ENCODE results near the gene NUDT7. TPM values are rescaled to one million over a fixed set of nuclear protein-coding genes. Genes with fewer than 3 reads are reported as not detected.

Gene NUDT7
- total and polyA plus RNA-seq, 12 donors, result 15.3 to 62.6 (median 33.4) TPM

- TF ChIP-seq POLR2A (IDR thresholded peaks at IDR 0.05), result no peak
- TF ChIP-seq, protein P1, sequence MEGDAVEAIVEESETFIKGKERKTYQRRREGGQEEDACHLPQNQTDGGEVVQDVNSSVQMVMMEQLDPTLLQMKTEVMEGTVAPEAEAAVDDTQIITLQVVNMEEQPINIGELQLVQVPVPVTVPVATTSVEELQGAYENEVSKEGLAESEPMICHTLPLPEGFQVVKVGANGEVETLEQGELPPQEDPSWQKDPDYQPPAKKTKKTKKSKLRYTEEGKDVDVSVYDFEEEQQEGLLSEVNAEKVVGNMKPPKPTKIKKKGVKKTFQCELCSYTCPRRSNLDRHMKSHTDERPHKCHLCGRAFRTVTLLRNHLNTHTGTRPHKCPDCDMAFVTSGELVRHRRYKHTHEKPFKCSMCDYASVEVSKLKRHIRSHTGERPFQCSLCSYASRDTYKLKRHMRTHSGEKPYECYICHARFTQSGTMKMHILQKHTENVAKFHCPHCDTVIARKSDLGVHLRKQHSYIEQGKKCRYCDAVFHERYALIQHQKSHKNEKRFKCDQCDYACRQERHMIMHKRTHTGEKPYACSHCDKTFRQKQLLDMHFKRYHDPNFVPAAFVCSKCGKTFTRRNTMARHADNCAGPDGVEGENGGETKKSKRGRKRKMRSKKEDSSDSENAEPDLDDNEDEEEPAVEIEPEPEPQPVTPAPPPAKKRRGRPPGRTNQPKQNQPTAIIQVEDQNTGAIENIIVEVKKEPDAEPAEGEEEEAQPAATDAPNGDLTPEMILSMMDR (IDR thresholded peaks at IDR 0.05), result no peak
- Histone ChIP-seq H3K36me3 (replicated peaks in 1 of 2) (no peaks in the 10 kb centered on the region), H3K9me3 (replicated peaks in 1 of 3) (no peaks in the 10 kb centered on the region), H3K4me1 (replicated peaks in 1 of 2) (no peaks in the 10 kb centered on the region), H3K27ac (no peak overlapping the region), H3K27me3 (no peaks in the 10 kb centered on the region), H3K4me3 (no peak overlapping the region)
- DNase-seq, result no peak
- 52 to 63% (median 56%) methylated on average over 4 of the region's 4 CpGs for WGBS, 4 donors
- intact Hi-C loops (cut with DNase I), result loop anchor here (2.0 to 10.0 kb wide), 4 partner anchors 100 to 298 kb away; no protein-coding TSS in a partner anchor
These were observed 45.2 kb upstream of the NUDT7 start for GRCh38 chr16:77677129-77677528.

DNA sequence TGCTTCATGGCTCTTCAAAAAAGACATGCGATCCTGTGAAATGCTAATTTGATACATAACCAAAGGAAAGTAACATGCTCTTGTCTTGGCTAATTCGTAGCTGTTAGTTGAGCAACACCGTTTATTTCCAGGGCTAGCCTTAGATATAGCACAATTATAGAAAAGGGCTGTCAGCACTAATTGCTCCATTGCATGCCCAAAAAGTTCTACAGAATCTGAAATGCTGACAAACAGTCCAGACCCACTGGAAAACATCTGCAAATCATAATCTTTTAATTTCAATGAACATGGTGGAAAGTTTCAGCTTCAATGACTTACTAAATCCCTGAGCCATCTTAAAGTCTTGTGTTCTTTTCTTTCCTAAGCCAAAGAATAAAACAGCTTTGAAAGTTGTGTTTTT is 42.9 kb upstream of the NUDT7 start:
- no peak overlapping the region for H3K27ac ChIP-seq
- H3K27me3 ChIP-seq, result no peaks in the 10 kb centered on the region
- 58 to 77% (median 72%) methylated on average over 3 of the region's 3 CpGs for WGBS, 4 donors
- no peaks in the 10 kb centered on the region for H3K9me3 ChIP-seq (replicated peaks in 1 of 3)
- no peaks in the 10 kb centered on the region for H3K36me3 ChIP-seq (replicated peaks in 1 of 2)
- no peak overlapping the region for H3K4me3 ChIP-seq
- TF ChIP-seq, protein P1 (IDR thresholded peaks at IDR 0.05), result no peak
- no peak for TF ChIP-seq POLR2A (IDR thresholded peaks at IDR 0.05)
- DNase-seq, result no peak
- intact Hi-C loops (cut with DNase I), result loop anchor here (5.0 to 10.0 kb wide), 3 partner anchors 98 to 295 kb away; no protein-coding TSS in a partner anchor
- H3K4me1 ChIP-seq (replicated peaks in 1 of 2), result no peaks in the 10 kb centered on the region

- no peak for DNase-seq
- H3K36me3 ChIP-seq (replicated peaks in 1 of 2), result no peaks in the 10 kb centered on the region
- H3K9me3 ChIP-seq (replicated peaks in 1 of 3), result no peaks in the 10 kb centered on the region
- H3K27ac ChIP-seq, result no peak overlapping the region
- intact Hi-C loops (cut with DNase I), result loop anchor here (5.0 to 10.0 kb wide), 3 partner anchors 97 to 295 kb away; no protein-coding TSS in a partner anchor
- 47 to 80% (median 57%) methylated on average over 3 of the region's 3 CpGs for WGBS, 4 donors
- H3K4me3 ChIP-seq, result no peak overlapping the region
- TF ChIP-seq, protein P1 (IDR thresholded peaks at IDR 0.05), result no peak
- TF ChIP-seq POLR2A (IDR thresholded peaks at IDR 0.05), result no peak
- no peaks in the 10 kb centered on the region for H3K27me3 ChIP-seq
- no peaks in the 10 kb centered on the region for H3K4me1 ChIP-seq (replicated peaks in 1 of 2)
These were observed 42.4 kb upstream of the NUDT7 start for GRCh38 chr16:77679901-77680300.

DNA sequence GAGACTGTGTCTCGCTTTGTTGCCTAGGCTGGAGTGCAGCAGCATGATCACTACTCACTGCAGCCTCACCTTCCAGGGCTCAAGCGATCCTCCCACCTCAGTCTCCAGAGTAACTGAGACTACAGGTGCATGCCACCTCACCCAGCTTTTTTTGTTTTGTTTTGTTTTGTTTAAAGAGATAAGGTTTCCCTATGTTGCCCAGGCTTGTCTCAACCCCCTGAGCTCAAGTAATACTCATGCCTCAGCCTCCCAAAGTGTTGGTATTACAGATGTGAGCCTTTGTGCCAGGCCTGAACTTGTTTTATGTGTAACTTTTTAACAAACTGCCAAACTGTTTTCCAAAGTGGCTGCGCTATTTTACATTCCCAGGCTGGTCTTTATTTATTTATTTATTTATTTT is 41.8 kb upstream of the NUDT7 start:
- TF ChIP-seq, protein P1 (IDR thresholded peaks at IDR 0.05), result no peak
- TF ChIP-seq POLR2A (IDR thresholded peaks at IDR 0.05), result no peak
- DNase-seq, result no peak
- H3K4me1 ChIP-seq (replicated peaks in 1 of 2), result no peaks in the 10 kb centered on the region
- no peaks in the 10 kb centered on the region for H3K27me3 ChIP-seq
- no peaks in the 10 kb centered on the region for H3K36me3 ChIP-seq (replicated peaks in 1 of 2)
- H3K9me3 ChIP-seq (replicated peaks in 1 of 3), result no peaks in the 10 kb centered on the region
- 92 to 98% (median 96%) methylated on average over 3 of the region's 3 CpGs for WGBS, 4 donors
- no peak overlapping the region for H3K4me3 ChIP-seq
- intact Hi-C loops (cut with DNase I), result no loop called here
- no peak overlapping the region for H3K27ac ChIP-seq
